ENCODE results near the gene HOXB7.

Gene HOXB7

GRCh38 chr17:48622857-48623256 is 12.0 kb upstream of the HOXB7 start:
- DNase-seq, result no peak

GRCh38 chr17:48621410-48622392 is 10.9 kb upstream of the HOXB7 start:
- no peak for DNase-seq

GRCh38 chr17:48620461-48621139 is 9.8 kb upstream of the HOXB7 start:
- DNase-seq, result no peak

GRCh38 chr17:48619826-48620449 is 9.1 kb upstream of the HOXB7 start:
- DNase-seq, result no peak

- peak; percentile 42 for DNase-seq
These were observed 7.6 kb upstream of the HOXB7 start for GRCh38 chr17:48618256-48618896.

- no peak for DNase-seq
These were observed 6.8 kb upstream of the HOXB7 start for GRCh38 chr17:48617471-48618255.

GRCh38 chr17:48616717-48617470 is 6.1 kb upstream of the HOXB7 start:
- no peak for DNase-seq

- no peak for DNase-seq
These were observed 5.3 kb upstream of the HOXB7 start for GRCh38 chr17:48615963-48616716.

GRCh38 chr17:48615047-48615962 is 4.5 kb upstream of the HOXB7 start, which contains the start of gene HOXB8:
HOXB8 (minus strand) TSS chr17:48615292; CDS start chr17:48614704, 588 bp downstream.
- no peak for DNase-seq

GRCh38 chr17:48613862-48614694 is 3.3 kb upstream of the HOXB7 start:
- no peak for DNase-seq

GRCh38 chr17:48612854-48613691 is 2.3 kb upstream of the HOXB7 start:
- peak; percentile 24 for DNase-seq

GRCh38 chr17:48612456-48612853 is 1.6 kb upstream of the HOXB7 start:
- DNase-seq, result no peak

GRCh38 chr17:48611681-48612455 is 1.1 kb upstream of the HOXB7 start:
- peak; percentile 63 for DNase-seq

- no peak for DNase-seq
These were observed 396 bp upstream of the HOXB7 start for GRCh38 chr17:48611213-48611612.

- no peak for DNase-seq
These were observed 997 bp downstream of the HOXB7 start for GRCh38 chr17:48609759-48610281.

- no peak for DNase-seq
These were observed 1.8 kb downstream of the HOXB7 start for GRCh38 chr17:48609033-48609432.

- DNase-seq, result no peak
These were observed 2.4 kb downstream of the HOXB7 start for GRCh38 chr17:48608494-48608834.
